ENCODE data around the gene PFDN6. TPM values are rescaled to one million over a fixed set of nuclear protein-coding genes. Genes with fewer than 3 reads are reported as not detected.
A peak's percentile ranks its signal among the peaks of the same experiment; 100 is the strongest.

The PFDN6 gene
- total RNA-seq, 1 donor, result 21.7 TPM

- DNase-seq (ENCODE audit: low read depth), result no peak
- no peak overlapping the region for H3K4me3 ChIP-seq (ENCODE audit: low read depth, low read length)
- TF ChIP-seq CTCF (IDR thresholded peaks at IDR 0.05; ENCODE audit: insufficient read depth, low read length), result no peak
These were observed 25.4 kb upstream of the PFDN6 start for GRCh38 chr6:33264015-33264414.

- TF ChIP-seq CTCF (IDR thresholded peaks at IDR 0.05; ENCODE audit: insufficient read depth, low read length), result no peak
- H3K4me3 ChIP-seq (ENCODE audit: low read depth, low read length), result peak overlapping the region; percentile 99
- DNase-seq (ENCODE audit: low read depth), result no peak
These were observed 18.3 kb upstream of the PFDN6 start for GRCh38 chr6:33271117-33271467.

GRCh38 chr6:33271468-33272274 lies 17.7 kb upstream of the PFDN6 start, which contains the start of the genes RPS18 and VPS52:
RPS18 (plus strand) TSS chr6:33272075; CDS start chr6:33272120, 45 bp downstream.
VPS52 (minus strand) TSS chr6:33271876; CDS start chr6:33271675, 201 bp downstream.
- peak within 1 kb of the TSS; percentile 99 for H3K4me3 ChIP-seq (ENCODE audit: low read depth, low read length)
- DNase-seq (ENCODE audit: low read depth), result peak; percentile 100
- TF ChIP-seq CTCF (IDR thresholded peaks at IDR 0.05; ENCODE audit: insufficient read depth, low read length), result no peak

GRCh38 chr6:33272275-33273128 lies 16.9 kb upstream of the PFDN6 start:
- H3K4me3 ChIP-seq (ENCODE audit: low read depth, low read length), result peak overlapping the region; percentile 99
- no peak for DNase-seq (ENCODE audit: low read depth)
- no peak for TF ChIP-seq CTCF (IDR thresholded peaks at IDR 0.05; ENCODE audit: insufficient read depth, low read length)

- DNase-seq (ENCODE audit: low read depth), result no peak
These were observed 16.1 kb upstream of the PFDN6 start for GRCh38 chr6:33273129-33273923.

More at GRCh38 chr6:33273129-33273923, 16.1 kb upstream of the PFDN6 start:
- H3K4me3 ChIP-seq (ENCODE audit: low read depth, low read length), result peak overlapping the region; percentile 99
- TF ChIP-seq CTCF (IDR thresholded peaks at IDR 0.05; ENCODE audit: insufficient read depth, low read length), result no peak

All from fibroblast of the aortic adventitia (primary cell).